Neutrophil (primary cell): ENCODE measurements around the gene CPM.
"Not testable (repeated sequence)": the region's sequence is repeated elsewhere in the genome, so short reads cannot be mapped to it uniquely, and the experiment has no call there.

Experiments
- H3K27ac ChIP-seq: fragments of 200-600 bp; sonication (generic); 2 replicates; pipeline ENCODE4 v1.5.1; 2016; ENCODE audit warnings: mild to moderate bottlenecking, moderate library complexity
- H3K27me3 ChIP-seq: fragments of 200-600 bp; sonication (generic); 2 replicates; pipeline ENCODE4 v1.6.0; 2016; ENCODE audit warnings: mild to moderate bottlenecking
- H3K36me3 ChIP-seq: fragments of 200-600 bp; sonication (generic); 2 replicates; pipeline ENCODE4 v1.5.1; 2017
- H3K4me1 ChIP-seq, 2 experiments: fragments of 200-600 bp in 1 of 2; sonication (generic) in 1 of 2; 1 replicate in 1 of 2; 2 replicates in 1 of 2; pipeline versions ENCODE4 v1.5.1 to v1.6.1; 2013 to 2016; ENCODE audit warnings: low read depth in 1 of 2, low read length in 1 of 2, mild to moderate bottlenecking in 1 of 2, moderate library complexity in 1 of 2; ENCODE audit not compliant: control insufficient read depth in 1 of 2, insufficient read depth in 1 of 2
- H3K4me3 ChIP-seq, 2 experiments: fragments of 200-600 bp in 1 of 2; sonication (generic) in 1 of 2; 1 replicate in 1 of 2; 2 replicates in 1 of 2; pipeline ENCODE4 v1.5.1; 2013 to 2016; ENCODE audit warnings: low read depth in 1 of 2, low read length in 1 of 2, mild to moderate bottlenecking in 1 of 2, moderate library complexity in 1 of 2
- H3K9me3 ChIP-seq: fragments of 200-600 bp; sonication (generic); 2 replicates; pipeline ENCODE4 v1.5.1; 2016
- TF ChIP-seq, protein P1 (sequence below): fragments of 200-600 bp; sonication (generic); IDR thresholded peaks from 2 replicates; pipeline ENCODE4 v1.5.1; 2016; ENCODE audit warnings: antibody characterized with exemption

The CPM gene

DNA sequence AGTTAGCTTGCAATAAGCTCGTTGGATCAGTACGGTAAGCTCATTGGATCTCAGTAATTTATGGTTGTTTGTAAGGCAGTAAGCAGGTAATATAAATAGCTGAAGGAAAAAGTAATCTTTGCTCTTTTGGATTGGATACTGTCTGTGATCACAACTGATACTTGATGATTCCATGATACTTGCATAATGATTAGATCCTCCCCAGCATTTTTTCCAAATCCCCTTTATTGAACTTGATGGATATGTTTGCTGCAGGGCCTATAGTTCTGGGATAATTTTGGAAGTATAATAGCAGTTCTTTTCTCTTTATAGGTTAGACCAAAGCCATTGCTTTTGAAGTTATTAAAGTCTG lies 119.8 kb downstream of the CPM start:
- Histone ChIP-seq H3K4me3 (no peak overlapping the region), H3K4me1 (peaks cover 7 to 10% of the 10 kb centered on the region in 2 experiments), H3K27ac (peak overlapping the region; percentile 6)

DNA sequence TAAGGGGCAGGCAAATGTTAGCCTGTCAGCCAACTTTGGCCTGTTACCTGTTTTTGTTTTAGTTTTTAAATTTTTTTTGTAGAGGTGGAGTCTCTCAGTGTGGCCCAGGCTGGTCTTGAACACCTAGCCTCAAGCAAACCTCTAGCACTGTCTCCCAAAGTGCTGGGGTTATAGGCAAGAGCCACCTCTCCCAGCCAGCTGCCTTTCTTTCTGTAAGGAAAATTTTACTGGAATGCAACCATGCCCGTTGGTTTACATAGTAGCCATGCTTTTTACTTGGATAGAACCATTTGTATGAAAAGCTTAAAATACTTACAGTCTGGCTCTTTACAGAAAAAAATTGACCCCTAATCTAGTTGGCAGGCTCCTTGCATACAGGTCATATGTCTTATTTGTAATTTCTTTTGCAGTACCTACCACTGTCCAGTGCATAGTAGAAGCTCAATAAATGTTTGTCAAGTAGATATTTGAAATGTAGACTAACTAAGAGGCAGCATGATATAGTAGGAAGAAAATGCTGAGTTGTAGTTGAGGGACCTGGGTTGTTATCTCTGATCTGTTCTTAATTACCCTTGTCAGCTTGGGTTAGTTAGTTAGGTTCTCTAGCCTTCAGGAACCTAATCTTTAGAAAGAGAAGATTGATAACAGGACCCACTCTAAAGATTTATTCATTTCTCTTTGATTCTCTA lies 120.3 kb downstream of the CPM start:
- no peak overlapping the region for H3K4me3 ChIP-seq
- peak overlapping the region; percentile 6 for H3K27ac ChIP-seq
- H3K36me3 ChIP-seq = peaks cover 66% of the 10 kb centered on the region
- no peaks in the 10 kb centered on the region for H3K27me3 ChIP-seq
- H3K9me3 ChIP-seq = no peaks in the 10 kb centered on the region
- TF ChIP-seq, protein P1, sequence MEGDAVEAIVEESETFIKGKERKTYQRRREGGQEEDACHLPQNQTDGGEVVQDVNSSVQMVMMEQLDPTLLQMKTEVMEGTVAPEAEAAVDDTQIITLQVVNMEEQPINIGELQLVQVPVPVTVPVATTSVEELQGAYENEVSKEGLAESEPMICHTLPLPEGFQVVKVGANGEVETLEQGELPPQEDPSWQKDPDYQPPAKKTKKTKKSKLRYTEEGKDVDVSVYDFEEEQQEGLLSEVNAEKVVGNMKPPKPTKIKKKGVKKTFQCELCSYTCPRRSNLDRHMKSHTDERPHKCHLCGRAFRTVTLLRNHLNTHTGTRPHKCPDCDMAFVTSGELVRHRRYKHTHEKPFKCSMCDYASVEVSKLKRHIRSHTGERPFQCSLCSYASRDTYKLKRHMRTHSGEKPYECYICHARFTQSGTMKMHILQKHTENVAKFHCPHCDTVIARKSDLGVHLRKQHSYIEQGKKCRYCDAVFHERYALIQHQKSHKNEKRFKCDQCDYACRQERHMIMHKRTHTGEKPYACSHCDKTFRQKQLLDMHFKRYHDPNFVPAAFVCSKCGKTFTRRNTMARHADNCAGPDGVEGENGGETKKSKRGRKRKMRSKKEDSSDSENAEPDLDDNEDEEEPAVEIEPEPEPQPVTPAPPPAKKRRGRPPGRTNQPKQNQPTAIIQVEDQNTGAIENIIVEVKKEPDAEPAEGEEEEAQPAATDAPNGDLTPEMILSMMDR = no peak
- peaks cover 7 to 10% of the 10 kb centered on the region in 2 experiments for H3K4me1 ChIP-seq

More for the DNA sequence above, 119.8 kb downstream of the CPM start:
- H3K27me3 ChIP-seq = no peaks in the 10 kb centered on the region
- TF ChIP-seq, protein P1 = no peak
- no peaks in the 10 kb centered on the region for H3K9me3 ChIP-seq
- H3K36me3 ChIP-seq = peaks cover 71% of the 10 kb centered on the region

DNA sequence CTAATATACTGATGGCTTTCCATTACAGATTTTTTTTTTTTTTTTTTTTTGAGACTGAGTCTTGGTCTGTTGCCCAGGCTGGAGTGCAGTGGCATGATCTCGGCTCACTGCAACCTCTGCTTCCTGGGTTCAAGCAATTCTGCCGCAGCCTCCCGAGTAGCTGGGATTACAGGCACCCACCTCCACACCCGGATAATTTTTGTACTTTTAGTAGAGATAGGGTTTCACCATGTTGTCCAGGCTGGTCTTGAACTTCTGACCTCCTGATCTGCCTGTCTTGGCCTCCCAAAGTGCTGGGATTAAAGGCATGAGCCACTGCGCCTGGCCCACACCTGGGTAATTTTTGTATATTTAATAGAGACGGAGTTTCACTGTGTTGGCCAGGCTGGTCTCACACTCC lies 121.4 kb downstream of the CPM start:
- not testable (repeated sequence) for H3K27me3 ChIP-seq, H3K4me3 ChIP-seq, H3K27ac ChIP-seq, H3K9me3 ChIP-seq
- Histone ChIP-seq H3K36me3 (peaks cover 54% of the 10 kb centered on the region), H3K4me1 (peaks cover 16 to 17% of the 10 kb centered on the region in 2 experiments)

DNA sequence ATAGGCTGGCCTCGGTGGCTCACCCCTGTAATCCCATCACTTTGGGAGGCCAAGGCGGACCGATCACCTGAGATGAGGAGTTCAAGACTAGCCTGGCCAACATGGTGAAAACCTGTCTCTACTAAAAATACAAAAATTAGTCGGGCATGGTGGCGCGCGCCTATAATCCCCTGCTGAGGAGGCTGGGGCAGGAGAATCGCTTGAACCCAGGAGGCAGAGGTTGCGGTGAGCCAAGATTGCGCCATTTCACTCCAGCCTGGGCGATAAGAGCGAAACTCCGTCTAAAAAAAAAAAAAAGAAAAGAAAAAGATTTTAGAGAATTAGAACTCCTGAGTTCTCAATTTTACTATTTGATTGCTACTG lies 123.0 kb downstream of the CPM start:
- Histone ChIP-seq H3K36me3 (peaks cover 44% of the 10 kb centered on the region), H3K4me1 (peaks cover 18 to 20% of the 10 kb centered on the region in 2 experiments)
- H3K27ac ChIP-seq, H3K27me3 ChIP-seq, H3K9me3 ChIP-seq, H3K4me3 ChIP-seq: not testable (repeated sequence)

GRCh38 chr12:68809190-68810026 lies 123.6 kb downstream of the CPM start:
- Histone ChIP-seq H3K9me3 (no peaks in the 10 kb centered on the region), H3K27me3 (no peaks in the 10 kb centered on the region), H3K4me1 (peaks cover 17 to 18% of the 10 kb centered on the region in 2 experiments), H3K36me3 (peaks cover 38% of the 10 kb centered on the region), H3K27ac (peak overlapping the region; percentile 97), H3K4me3 (peak overlapping the region; percentile 88 to 97)
- TF ChIP-seq, protein P1 = no peak

DNA sequence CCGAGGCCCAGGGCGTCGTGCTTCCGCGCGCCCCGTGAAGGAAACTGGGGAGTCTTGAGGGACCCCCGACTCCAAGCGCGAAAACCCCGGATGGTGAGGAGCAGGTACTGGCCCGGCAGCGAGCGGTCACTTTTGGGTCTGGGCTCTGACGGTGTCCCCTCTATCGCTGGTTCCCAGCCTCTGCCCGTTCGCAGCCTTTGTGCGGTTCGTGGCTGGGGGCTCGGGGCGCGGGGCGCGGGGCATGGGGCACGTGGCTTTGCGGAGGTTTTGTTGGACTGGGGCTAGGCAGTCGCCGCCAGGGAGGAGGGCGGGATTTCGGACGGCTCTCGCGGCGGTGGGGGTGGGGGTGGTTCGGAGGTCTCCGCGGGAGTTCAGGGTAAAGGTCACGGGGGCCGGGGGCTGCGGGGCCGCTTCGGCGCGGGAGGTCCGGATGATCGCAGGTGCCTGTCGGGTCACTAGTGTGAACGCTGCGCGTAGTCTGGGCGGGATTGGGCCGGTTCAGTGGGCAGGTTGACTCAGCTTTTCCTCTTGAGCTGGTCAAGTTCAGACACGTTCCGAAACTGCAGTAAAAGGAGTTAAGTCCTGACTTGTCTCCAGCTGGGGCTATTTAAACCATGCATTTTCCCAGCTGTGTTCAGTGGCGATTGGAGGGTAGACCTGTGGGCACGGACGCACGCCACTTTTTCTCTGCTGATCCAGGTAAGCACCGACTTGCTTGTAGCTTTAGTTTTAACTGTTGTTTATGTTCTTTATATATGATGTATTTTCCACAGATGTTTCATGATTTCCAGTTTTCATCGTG lies 124.4 kb downstream of the CPM start:
- Histone ChIP-seq H3K4me3 (peak overlapping the region; percentile 88 to 97), H3K27ac (peak overlapping the region; percentile 97), H3K9me3 (no peaks in the 10 kb centered on the region), H3K4me1 (peaks cover 17 to 18% of the 10 kb centered on the region in 2 experiments), H3K27me3 (no peaks in the 10 kb centered on the region), H3K36me3 (peaks cover 29% of the 10 kb centered on the region)
- TF ChIP-seq, protein P1 = no peak
